BLaER1 (cell line): ENCODE results near the gene FOXO3.

ENCODE experiments used
- H3K27ac ChIP-seq: shearing (Covaris generic); formaldehyde crosslinking; 2 replicates; pipeline ENCODE4 v1.8.1; 2022
- H3K27me3 ChIP-seq: shearing (Covaris generic); formaldehyde crosslinking; 2 replicates; pipeline ENCODE4 v1.8.1; 2022
- H3K36me3 ChIP-seq: shearing (Covaris generic); formaldehyde crosslinking; 2 replicates; pipeline ENCODE4 v1.8.1; 2022
- H3K4me1 ChIP-seq: shearing (Covaris generic); formaldehyde crosslinking; 2 replicates; pipeline ENCODE4 v1.8.1; 2022
- H3K4me2 ChIP-seq: shearing (Covaris generic); formaldehyde crosslinking; 2 replicates; pipeline ENCODE4 v1.8.1; 2022
- H3K4me3 ChIP-seq: shearing (Covaris generic); formaldehyde crosslinking; 2 replicates; pipeline ENCODE4 v1.8.1; 2022
- H3K9ac ChIP-seq: shearing (Covaris generic); formaldehyde crosslinking; 2 replicates; pipeline ENCODE4 v1.8.1; 2022
- H3K9me3 ChIP-seq: shearing (Covaris generic); formaldehyde crosslinking; 2 replicates; pipeline ENCODE4 v1.8.1; 2022
- H4K20me1 ChIP-seq: shearing (Covaris generic); formaldehyde crosslinking; 2 replicates; pipeline ENCODE4 v1.8.1; 2022
- Cebpa-rat ChIP-seq: shearing (Covaris generic); IDR thresholded peaks from 2 replicates; pipeline ENCODE4 v1.8.1; 2022

FOXO3 gene

GRCh38 chr6:108575905-108576494 is 15.3 kb downstream of the FOXO3 start:
- H3K4me2 ChIP-seq, result no peak overlapping the region
- no peaks in the 10 kb centered on the region for H3K9me3 ChIP-seq
- peaks cover 11% of the 10 kb centered on the region for H3K4me1 ChIP-seq
- no peak overlapping the region for H3K27ac ChIP-seq
- H3K9ac ChIP-seq, result no peak overlapping the region
- H3K4me3 ChIP-seq, result no peak overlapping the region
- H3K27me3 ChIP-seq, result no peaks in the 10 kb centered on the region
- peaks cover 87% of the 10 kb centered on the region for H4K20me1 ChIP-seq
- TF ChIP-seq Cebpa-rat, result no peak
- peaks cover 48% of the 10 kb centered on the region for H3K36me3 ChIP-seq

GRCh38 chr6:108576709-108577108 is 16.0 kb downstream of the FOXO3 start:
- Histone ChIP-seq H3K27me3 (no peaks in the 10 kb centered on the region), H3K9me3 (no peaks in the 10 kb centered on the region), H3K36me3 (peaks cover 41% of the 10 kb centered on the region), H3K27ac (no peak overlapping the region), H3K9ac (no peak overlapping the region), H3K4me3 (no peak overlapping the region), H3K4me1 (peaks cover 18% of the 10 kb centered on the region), H3K4me2 (no peak overlapping the region), H4K20me1 (peaks cover 87% of the 10 kb centered on the region)
- no peak for TF ChIP-seq Cebpa-rat

GRCh38 chr6:108578166-108578565 is 17.4 kb downstream of the FOXO3 start:
- Histone ChIP-seq H4K20me1 (peaks cover 94% of the 10 kb centered on the region), H3K36me3 (peaks cover 36% of the 10 kb centered on the region), H3K4me2 (no peak overlapping the region), H3K27me3 (no peaks in the 10 kb centered on the region), H3K27ac (no peak overlapping the region), H3K4me1 (peaks cover 24% of the 10 kb centered on the region), H3K4me3 (no peak overlapping the region), H3K9me3 (no peaks in the 10 kb centered on the region), H3K9ac (no peak overlapping the region)
- TF ChIP-seq Cebpa-rat, result no peak

- no peak for TF ChIP-seq Cebpa-rat
- Histone ChIP-seq H3K27ac (no peak overlapping the region), H3K9me3 (no peaks in the 10 kb centered on the region), H3K4me2 (no peak overlapping the region), H3K4me1 (peaks cover 24% of the 10 kb centered on the region), H3K27me3 (no peaks in the 10 kb centered on the region), H3K9ac (no peak overlapping the region), H3K36me3 (peaks cover 31% of the 10 kb centered on the region), H4K20me1 (peaks cover 95% of the 10 kb centered on the region), H3K4me3 (no peak overlapping the region)
Measured at GRCh38 chr6:108578595-108579327, 18.0 kb downstream of the FOXO3 start.

- H3K4me3 ChIP-seq, result no peak overlapping the region
- peaks cover 96% of the 10 kb centered on the region for H4K20me1 ChIP-seq
- TF ChIP-seq Cebpa-rat, result no peak
- peaks cover 31% of the 10 kb centered on the region for H3K36me3 ChIP-seq
- H3K27me3 ChIP-seq, result no peaks in the 10 kb centered on the region
- H3K9me3 ChIP-seq, result no peaks in the 10 kb centered on the region
- peaks cover 24% of the 10 kb centered on the region for H3K4me1 ChIP-seq
- no peak overlapping the region for H3K27ac ChIP-seq
- no peak overlapping the region for H3K4me2 ChIP-seq
- H3K9ac ChIP-seq, result no peak overlapping the region
Measured at GRCh38 chr6:108579328-108579721, 18.6 kb downstream of the FOXO3 start.

- Histone ChIP-seq H3K4me2 (peak overlapping the region; percentile 61), H3K9me3 (no peaks in the 10 kb centered on the region), H3K36me3 (peaks cover 31% of the 10 kb centered on the region), H3K4me1 (peaks cover 28% of the 10 kb centered on the region), H4K20me1 (peaks cover 96% of the 10 kb centered on the region), H3K4me3 (no peak overlapping the region), H3K9ac (no peak overlapping the region), H3K27ac (0 out of 2 replicates have a peak overlapping the region, but pooled peaks have one; percentile 8), H3K27me3 (no peaks in the 10 kb centered on the region)
- TF ChIP-seq Cebpa-rat, result no peak
Measured at GRCh38 chr6:108580646-108581045, 19.9 kb downstream of the FOXO3 start.

GRCh38 chr6:108581237-108581931 is 20.7 kb downstream of the FOXO3 start:
- no peak overlapping the region for H3K9ac ChIP-seq
- peaks cover 31% of the 10 kb centered on the region for H3K36me3 ChIP-seq
- H3K4me2 ChIP-seq, result peak overlapping the region; percentile 61
- no peaks in the 10 kb centered on the region for H3K9me3 ChIP-seq
- H4K20me1 ChIP-seq, result peaks cover 96% of the 10 kb centered on the region
- peaks cover 36% of the 10 kb centered on the region for H3K4me1 ChIP-seq
- H3K27me3 ChIP-seq, result no peaks in the 10 kb centered on the region
- H3K4me3 ChIP-seq, result no peak overlapping the region
- TF ChIP-seq Cebpa-rat, result peak; percentile 72
- H3K27ac ChIP-seq, result peak overlapping the region; percentile 8; the same call in 1 of the 2 replicates

GRCh38 chr6:108581932-108582475 is 21.3 kb downstream of the FOXO3 start:
- peaks cover 39% of the 10 kb centered on the region for H3K4me1 ChIP-seq
- H3K4me2 ChIP-seq, result peak overlapping the region; percentile 61
- TF ChIP-seq Cebpa-rat, result no peak
- peaks cover 31% of the 10 kb centered on the region for H3K36me3 ChIP-seq
- no peaks in the 10 kb centered on the region for H3K9me3 ChIP-seq
- H3K4me3 ChIP-seq, result no peak overlapping the region
- H3K9ac ChIP-seq, result no peak overlapping the region
- no peaks in the 10 kb centered on the region for H3K27me3 ChIP-seq
- H4K20me1 ChIP-seq, result peaks cover 96% of the 10 kb centered on the region
- H3K27ac ChIP-seq, result no peak overlapping the region

- peaks cover 100% of the 10 kb centered on the region for H4K20me1 ChIP-seq
- H3K9me3 ChIP-seq, result no peaks in the 10 kb centered on the region
- TF ChIP-seq Cebpa-rat, result no peak
- H3K27ac ChIP-seq, result no peak overlapping the region
- no peaks in the 10 kb centered on the region for H3K27me3 ChIP-seq
- H3K9ac ChIP-seq, result no peak overlapping the region
- H3K4me1 ChIP-seq, result peaks cover 39% of the 10 kb centered on the region
- no peak overlapping the region for H3K4me2 ChIP-seq
- no peak overlapping the region for H3K4me3 ChIP-seq
- H3K36me3 ChIP-seq, result peaks cover 25% of the 10 kb centered on the region
Measured at GRCh38 chr6:108582618-108583017, 21.9 kb downstream of the FOXO3 start.

- TF ChIP-seq Cebpa-rat, result no peak
- Histone ChIP-seq H4K20me1 (peaks cover 100% of the 10 kb centered on the region), H3K27me3 (no peaks in the 10 kb centered on the region), H3K4me1 (peaks cover 49% of the 10 kb centered on the region), H3K36me3 (peaks cover 8% of the 10 kb centered on the region; the same call in 1 of the 2 replicates), H3K27ac (no peak overlapping the region), H3K4me3 (no peak overlapping the region), H3K9me3 (no peaks in the 10 kb centered on the region), H3K4me2 (no peak overlapping the region), H3K9ac (no peak overlapping the region)
Measured at GRCh38 chr6:108584323-108584722, 23.6 kb downstream of the FOXO3 start.
